HG03469 (cell line): ENCODE data around the gene KRT85.
"Not testable (repeated sequence)": the region's sequence is repeated elsewhere in the genome, so short reads cannot be mapped to it uniquely, and the experiment has no call there.

Source experiments
- ATAC-seq: cut with Tn5 transposase; IDR thresholded peaks from one replicate; pipeline ENCODE4 v1.9.1; 2021; ENCODE audit warnings: mild to moderate bottlenecking, moderate library complexity, moderate number of reproducible peaks; ENCODE audit not compliant: unreplicated experiment

Gene KRT85

DNA sequence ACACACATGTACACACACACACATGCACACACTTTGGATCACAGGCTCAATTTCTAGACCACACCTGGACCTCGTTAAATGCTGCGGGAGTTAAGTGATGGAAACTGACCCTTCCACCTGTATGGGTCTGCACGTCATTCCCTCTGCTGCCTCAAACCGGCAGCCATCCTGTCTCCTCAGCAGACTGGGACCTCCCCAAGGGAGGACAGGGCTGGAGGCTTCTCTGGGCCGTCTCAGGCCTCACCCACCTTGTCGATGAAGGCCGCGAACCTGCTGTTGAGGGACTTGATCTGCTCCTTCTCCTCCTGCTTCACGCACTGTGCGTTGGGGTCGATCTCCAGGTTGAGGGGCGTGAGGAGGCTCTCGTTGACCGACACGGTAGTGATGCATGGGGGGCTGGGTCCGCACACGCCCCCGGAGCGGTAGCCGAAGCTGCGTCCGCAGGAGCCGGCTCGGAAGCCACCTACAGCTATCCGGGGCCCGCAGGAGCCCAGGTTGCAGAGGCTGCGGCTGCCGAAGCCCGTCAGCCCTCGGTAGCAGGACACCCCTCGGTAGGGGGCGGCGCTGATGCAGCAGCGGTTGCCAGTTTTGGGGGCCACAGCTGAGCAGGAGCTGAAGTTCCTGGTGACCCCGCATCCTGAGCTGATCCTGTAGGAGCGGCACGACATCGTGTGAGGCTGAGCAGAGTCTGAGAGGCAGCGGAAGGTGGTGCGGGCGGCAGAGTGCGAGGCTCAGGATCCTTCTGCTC lies at the start of gene KRT85:
Gene KRT85 (minus strand): TSS at position 744 of the 748 bp plus-strand sequence. CDS start 76 bp downstream, at position 668.
- no peak for ATAC-seq

GRCh38 chr12:52416795-52417194 lies 49.5 kb upstream of the KRT85 start:
- ATAC-seq, result no peak

GRCh38 chr12:52415870-52416750 lies 48.8 kb upstream of the KRT85 start:
- ATAC-seq, result no peak

GRCh38 chr12:52414936-52415335 lies 47.7 kb upstream of the KRT85 start:
- no peak for ATAC-seq

GRCh38 chr12:52413782-52414345 lies 46.6 kb upstream of the KRT85 start:
- ATAC-seq, result no peak

GRCh38 chr12:52413202-52413601 lies 45.9 kb upstream of the KRT85 start:
- ATAC-seq, result no peak

DNA sequence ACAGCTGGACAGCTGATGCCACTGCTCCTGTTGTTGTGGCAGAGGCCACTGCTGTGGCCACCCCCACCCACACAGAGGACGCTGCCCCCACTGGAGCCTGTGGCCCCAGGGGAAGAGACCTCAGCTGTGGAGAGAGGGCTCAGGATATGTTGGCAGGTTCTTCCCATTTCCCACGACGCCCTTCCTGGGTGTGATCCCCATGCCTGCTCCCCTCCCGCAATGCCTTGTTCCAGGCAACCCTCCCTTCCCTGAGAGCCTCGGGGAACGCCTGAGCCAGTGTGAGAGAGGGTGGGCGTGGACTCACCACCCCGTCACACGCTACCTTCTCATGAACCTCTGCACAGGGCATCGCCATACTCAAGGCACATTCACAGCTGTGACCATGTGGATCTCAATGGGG lies 44.5 kb upstream of the KRT85 start:
- ATAC-seq, result no peak

- ATAC-seq, result not testable (repeated sequence)
Observed at GRCh38 chr12:52410589-52411248, 43.4 kb upstream of the KRT85 start.

- ATAC-seq, result no peak
Observed at GRCh38 chr12:52407918-52408317, 40.6 kb upstream of the KRT85 start.

DNA sequence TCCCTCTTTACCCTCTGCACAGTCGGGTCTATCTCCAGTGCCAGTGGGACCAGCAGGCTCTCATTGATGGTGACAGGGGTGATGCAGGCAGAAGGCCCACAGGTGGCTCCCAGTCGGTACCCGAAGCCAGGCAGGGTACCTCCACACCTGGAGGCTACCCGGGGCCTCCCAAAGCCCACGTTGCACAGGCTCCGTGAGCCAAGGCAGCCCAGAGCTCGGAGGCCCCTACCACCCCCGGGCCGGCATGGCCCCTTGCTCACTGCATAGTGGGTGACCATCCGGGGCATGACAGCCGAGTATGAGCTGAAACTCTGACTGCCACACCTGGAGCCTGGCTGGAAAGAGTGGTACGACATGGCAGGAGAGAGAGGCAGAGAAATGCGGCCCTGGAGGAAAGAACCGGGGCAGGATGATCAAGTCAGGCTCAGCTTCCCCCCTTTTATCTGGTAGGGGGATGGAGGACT lies 38.7 kb upstream of the KRT85 start, which contains the start of gene KRT82:
Gene KRT82 (minus strand): TSS at position 414 of the 464 bp plus-strand sequence. CDS start 58 bp downstream, at position 356.
- no peak for ATAC-seq

DNA sequence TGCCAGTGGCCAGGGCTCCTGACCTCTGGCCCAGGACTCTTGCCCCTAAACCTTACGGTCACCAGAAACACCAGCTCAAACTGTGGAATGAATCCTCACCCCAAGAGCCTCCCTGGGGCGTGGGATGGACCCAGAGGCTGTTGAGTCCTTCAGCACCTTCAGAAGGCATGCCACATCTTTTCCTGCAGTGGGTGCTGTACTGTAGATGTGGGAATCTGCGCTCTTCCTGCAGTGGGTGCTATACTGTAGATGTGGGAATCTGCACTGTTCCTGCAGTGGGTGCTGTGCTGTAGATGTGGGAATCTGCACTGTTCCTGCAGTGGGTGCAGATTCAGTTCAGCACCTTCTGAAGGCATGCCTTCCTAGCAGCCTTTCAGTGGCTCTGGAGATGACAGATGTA lies 37.7 kb upstream of the KRT85 start:
- no peak for ATAC-seq

GRCh38 chr12:52403561-52403960 lies 36.3 kb upstream of the KRT85 start:
- no peak for ATAC-seq

GRCh38 chr12:52402873-52403540 lies 35.7 kb upstream of the KRT85 start:
- no peak for ATAC-seq

GRCh38 chr12:52402377-52402776 lies 35.1 kb upstream of the KRT85 start:
- ATAC-seq, result no peak

DNA sequence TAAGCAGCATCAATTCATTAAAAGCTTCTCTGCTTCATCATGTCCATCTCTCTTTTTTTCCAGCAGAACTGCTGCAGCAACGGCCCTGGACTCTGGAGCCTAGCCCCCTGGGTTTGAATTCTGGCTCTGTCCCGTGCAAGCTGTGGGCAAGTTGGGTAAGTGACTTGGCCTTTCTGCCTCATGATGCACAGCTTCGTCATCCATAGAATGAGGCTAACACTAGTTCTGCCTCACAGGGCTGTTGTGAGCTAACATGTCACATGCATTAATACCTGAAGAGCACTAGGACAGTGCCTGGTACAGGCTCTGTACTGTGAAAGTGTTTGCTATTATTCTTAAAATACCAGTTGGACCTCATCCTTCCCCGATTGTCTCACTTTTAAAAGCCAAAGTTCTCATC lies 34.6 kb upstream of the KRT85 start:
- no peak for ATAC-seq

DNA sequence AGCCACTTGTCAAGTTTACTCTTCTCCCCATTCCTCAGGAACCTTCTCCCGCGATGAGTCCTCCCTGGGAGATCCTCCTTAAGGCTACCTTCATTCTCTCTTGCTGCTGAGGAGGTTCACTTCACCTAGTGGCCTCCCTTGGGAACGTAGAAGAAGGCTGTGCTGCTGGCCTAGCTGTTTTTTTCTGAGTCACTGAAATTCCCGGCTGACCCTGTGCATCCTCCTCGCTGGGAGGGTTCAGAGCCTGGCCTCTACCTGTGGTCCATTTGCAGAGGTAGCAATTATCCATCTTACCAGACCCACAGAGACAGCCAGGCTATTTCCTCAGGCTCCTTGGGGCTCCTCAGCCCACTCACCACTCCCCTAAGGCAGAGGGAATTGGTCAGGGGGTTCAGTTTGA lies 34.2 kb upstream of the KRT85 start:
- ATAC-seq, result no peak

- no peak for ATAC-seq
Observed at GRCh38 chr12:52400906-52401305, 33.6 kb upstream of the KRT85 start.

DNA sequence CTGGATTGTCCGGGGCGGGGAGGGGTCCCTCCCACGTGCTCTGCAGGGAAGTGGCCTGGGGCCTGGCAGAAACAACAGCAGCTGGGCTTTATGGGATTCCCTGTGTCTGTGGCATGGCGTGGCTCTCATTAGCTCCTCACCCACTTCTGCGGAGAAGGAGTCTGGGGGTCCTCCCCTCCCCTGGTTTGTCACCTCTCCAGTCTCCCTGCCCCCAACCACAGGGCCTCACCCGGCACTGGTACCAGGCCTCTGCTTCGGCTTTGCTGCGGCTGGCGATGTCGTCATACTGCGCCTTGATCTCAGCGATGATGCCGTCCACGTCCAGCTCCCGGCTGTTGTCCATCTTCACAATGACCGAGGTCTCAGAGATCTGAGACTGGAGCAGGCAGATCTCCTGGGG lies 32.5 kb upstream of the KRT85 start:
- ATAC-seq, result no peak

DNA sequence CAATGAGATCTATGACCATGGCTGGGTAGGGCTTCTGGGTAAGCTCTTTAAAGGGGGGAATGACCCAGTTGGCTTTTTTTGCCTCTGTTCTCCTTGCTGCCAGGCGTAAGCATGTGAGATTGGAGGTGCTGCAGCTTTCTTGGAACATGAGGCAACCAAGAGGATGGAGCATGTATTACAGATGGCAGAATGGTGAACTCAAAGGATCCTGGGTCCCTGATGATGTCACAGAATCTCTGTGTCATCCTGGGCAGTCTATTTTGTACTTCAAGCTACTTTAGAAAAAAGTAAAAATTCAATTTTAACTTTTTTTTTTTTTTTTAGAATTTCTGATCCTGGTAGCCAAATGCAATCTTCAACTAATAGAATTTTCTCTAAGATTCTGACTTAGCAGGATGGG lies 30.9 kb upstream of the KRT85 start:
- ATAC-seq, result no peak

GRCh38 chr12:52396656-52397055 lies 29.4 kb upstream of the KRT85 start:
- no peak for ATAC-seq
